ENCODE data around the gene SLC7A6. TPM values are rescaled to one million over a fixed set of nuclear protein-coding genes. Genes with fewer than 3 reads are reported as not detected.
A peak's percentile ranks its signal among the peaks of the same experiment; 100 is the strongest.

The SLC7A6 gene
- total RNA-seq, 1 donor from 2014 or later = 54.1 TPM

GRCh38 chr16:68233835-68234187 is 30.5 kb upstream of the SLC7A6 start:
- ChIA-PET CTCF (interaction anchor here (1.0 kb wide), 1 partner anchor 28 kb away, joined by 3 read pairs; no protein-coding TSS in a partner anchor), POLR2A (interaction anchor here (0.7 kb wide), 2 partner anchors 94 to 149 kb away, joined by 4 to 5 read pairs; no protein-coding TSS in a partner anchor)
- Mint-ChIP-seq H3K4me3 (no peak overlapping the region), H3K27ac (peak overlapping the region; percentile 24), H3K27me3 (no peaks in the 10 kb centered on the region), H3K4me1 (peaks cover 31% of the 10 kb centered on the region), H3K9me3 (no peaks in the 10 kb centered on the region), H3K36me3 (ENCODE audit: low read depth) (peaks cover 15% of the 10 kb centered on the region)
- ATAC-seq (ENCODE audit: low read depth) (no peak), DNase-seq (no peak)
- TF ChIP-seq CTCF (IDR thresholded peaks at IDR 0.05) = no peak
- intact Hi-C loops (cut with micrococcal nuclease) = loop anchor here (10.0 kb wide), 2 partner anchors 569 to 749 kb away; partner anchors contain the start of genes ACD, AGRP, ATP6V0D1 and C16orf86

- no peak for ATAC-seq (ENCODE audit: low read depth)
- no peak for TF ChIP-seq CTCF (IDR thresholded peaks at IDR 0.05)
- peaks cover 11% of the 10 kb centered on the region for H3K36me3 Mint-ChIP-seq (ENCODE audit: low read depth)
- H3K27ac Mint-ChIP-seq = peak overlapping the region; percentile 24
- H3K27me3 Mint-ChIP-seq = no peaks in the 10 kb centered on the region
- intact Hi-C loops (cut with micrococcal nuclease) = loop anchor here (10.0 kb wide), 2 partner anchors 570 to 750 kb away; partner anchors contain the start of genes ACD, AGRP, ATP6V0D1 and C16orf86
- H3K4me3 Mint-ChIP-seq = peak overlapping the region; percentile 51
- no peaks in the 10 kb centered on the region for H3K9me3 Mint-ChIP-seq
- CTCF ChIA-PET = interaction anchor here (1.0 kb wide), 1 partner anchor 27 kb away, joined by 3 read pairs; no protein-coding TSS in a partner anchor
- H3K4me1 Mint-ChIP-seq = peaks cover 29% of the 10 kb centered on the region
- DNase-seq = no peak
- POLR2A ChIA-PET = no interaction called here
These were observed 29.9 kb upstream of the SLC7A6 start for GRCh38 chr16:68234188-68235107.

GRCh38 chr16:68235108-68235886 is 29.0 kb upstream of the SLC7A6 start:
- Mint-ChIP-seq H3K27ac (no peak overlapping the region), H3K27me3 (no peaks in the 10 kb centered on the region), H3K4me3 (peak overlapping the region; percentile 41), H3K4me1 (peaks cover 33% of the 10 kb centered on the region), H3K9me3 (no peaks in the 10 kb centered on the region), H3K36me3 (ENCODE audit: low read depth) (peaks cover 9% of the 10 kb centered on the region)
- no peak for DNase-seq
- TF ChIP-seq CTCF (IDR thresholded peaks at IDR 0.05) = no peak
- CTCF ChIA-PET = interaction anchor here (2.2 kb wide), 1 partner anchor 26 kb away, joined by 8 read pairs; no protein-coding TSS in a partner anchor
- intact Hi-C loops (cut with micrococcal nuclease) = loop anchor here (10.0 kb wide), 2 partner anchors 570 to 750 kb away; partner anchors contain the start of genes ACD, AGRP, ATP6V0D1 and C16orf86
- POLR2A ChIA-PET = interaction anchor here (0.6 to 2.0 kb wide), 2 partner anchors 10 to 234 kb away, joined by 4 to 13 read pairs; partner anchors contain the start of gene PLA2G15
- no peak for ATAC-seq (ENCODE audit: low read depth)

- ChIA-PET CTCF (interaction anchor here (2.2 kb wide), 1 partner anchor 26 kb away, joined by 8 read pairs; no protein-coding TSS in a partner anchor), POLR2A (interaction anchor here (0.6 to 2.0 kb wide), 2 partner anchors 9 to 234 kb away, joined by 4 to 13 read pairs; partner anchors contain the start of gene PLA2G15)
- Mint-ChIP-seq H3K27me3 (no peaks in the 10 kb centered on the region), H3K36me3 (ENCODE audit: low read depth) (peaks cover 6% of the 10 kb centered on the region), H3K4me3 (peak within 1 kb of the TSS; percentile 93), H3K4me1 (peaks cover 33% of the 10 kb centered on the region), H3K9me3 (no peaks in the 10 kb centered on the region), H3K27ac (peak within 1 kb of the TSS; percentile 52)
- ATAC-seq (ENCODE audit: low read depth) (no peak), DNase-seq (no peak)
- no peak for TF ChIP-seq CTCF (IDR thresholded peaks at IDR 0.05)
- intact Hi-C loops (cut with micrococcal nuclease) = loop anchor here (2.0 to 10.0 kb wide), 4 partner anchors 29 to 751 kb away; partner anchors contain the start of genes ACD, AGRP, ATP6V0D1 and C16orf86
These were observed 28.5 kb upstream of the SLC7A6 start, which contains the start of gene ESRP2 for GRCh38 chr16:68235887-68236136. Gene ESRP2 (minus strand): TSS chr16:68236127. CDS start chr16:68236045, 82 bp downstream.
